Neuronal stem cell (in vitro differentiated cells): Measurements from ENCODE around the gene PRPF6.
A peak's percentile ranks its signal among the peaks of the same experiment; 100 is the strongest.

ENCODE experiments used
- DNase-seq: peaks from one replicate; pipeline ENCODE4 v3.0.0-alpha.2; 2013; ENCODE audit warnings: low spot score
- H2AFZ ChIP-seq: one replicate; pipeline ENCODE4 v1.6.1; 2013; ENCODE audit warnings: mild to moderate bottlenecking, low read length, inconsistent platforms
- H2AK5ac ChIP-seq: 2 replicates; pipeline ENCODE4 v1.6.1; 2013; ENCODE audit warnings: low read depth, mild to moderate bottlenecking, inconsistent platforms, low read length, moderate library complexity, mixed read lengths
- H2BK120ac ChIP-seq: 2 replicates; pipeline ENCODE4 v1.6.1; 2013; ENCODE audit warnings: low read depth, mild to moderate bottlenecking, inconsistent platforms, low read length, moderate library complexity, mixed read lengths
- H2BK12ac ChIP-seq: one replicate; pipeline ENCODE4 v1.6.1; 2013; ENCODE audit warnings: low read length, inconsistent platforms
- H2BK15ac ChIP-seq: 2 replicates; pipeline ENCODE4 v1.6.1; 2013; ENCODE audit warnings: mild to moderate bottlenecking, low read length, inconsistent platforms, mixed read lengths
- H2BK5ac ChIP-seq: one replicate; pipeline ENCODE4 v1.6.1; 2013; ENCODE audit warnings: inconsistent platforms, mild to moderate bottlenecking, low read length, moderate library complexity
- H3K14ac ChIP-seq: one replicate; pipeline ENCODE4 v1.6.1; 2013; ENCODE audit warnings: low read length, inconsistent platforms
- H3K18ac ChIP-seq: 2 replicates; pipeline ENCODE4 v1.6.1; 2013; ENCODE audit warnings: low read length, inconsistent platforms
- H3K23ac ChIP-seq: 2 replicates; pipeline ENCODE4 v1.6.1; 2013; ENCODE audit warnings: low read depth, mild to moderate bottlenecking, mixed read lengths, low read length, inconsistent platforms; ENCODE audit not compliant: poor library complexity
- H3K27ac ChIP-seq: replicated peaks from 3 replicates; pipeline ENCODE4 v1.5.1; 2013; ENCODE audit warnings: low read length, inconsistent platforms
- H3K27me3 ChIP-seq, 3 experiments: 2 replicates each; pipeline ENCODE4 v1.6.1; 2013; ENCODE audit warnings: low read length in 3 of 3, mild to moderate bottlenecking in 2 of 3, inconsistent platforms in 1 of 3, low read depth in 1 of 3, mixed read lengths in 1 of 3, moderate library complexity in 1 of 3; ENCODE audit not compliant: control insufficient read depth in 3 of 3, insufficient read depth in 3 of 3
- H3K36me3 ChIP-seq, 2 donors: replicated peaks in 1 of 2; 2 replicates each; pipeline ENCODE4 v1.6.1; 2013; ENCODE audit warnings: low read length in 2 of 2; ENCODE audit not compliant: control insufficient read depth in 2 of 2, insufficient read depth in 2 of 2
- H3K4ac ChIP-seq: 2 replicates; pipeline ENCODE4 v1.6.1; 2013; ENCODE audit warnings: inconsistent platforms, mild to moderate bottlenecking, low read length, moderate library complexity
- H3K4me1 ChIP-seq, 2 donors: 1 replicate in 1 of 2; 2 replicates in 1 of 2; pipeline ENCODE4 v1.6.1; 2013; ENCODE audit warnings: low read length in 2 of 2, low read depth in 1 of 2; ENCODE audit not compliant: control insufficient read depth in 2 of 2, insufficient read depth in 1 of 2
- H3K4me2 ChIP-seq: one replicate; pipeline ENCODE4 v1.6.1; 2013; ENCODE audit warnings: mild to moderate bottlenecking, low read length, inconsistent platforms; ENCODE audit not compliant: insufficient read depth, poor library complexity, severe bottlenecking
- H3K4me3 ChIP-seq, 2 donors: 2 replicates each; pipeline ENCODE4 v1.5.1; 2013; ENCODE audit warnings: low read length in 2 of 2, mild to moderate bottlenecking in 2 of 2, inconsistent platforms in 1 of 2, moderate library complexity in 1 of 2
- H3K79me1 ChIP-seq: one replicate; pipeline ENCODE4 v1.6.1; 2013; ENCODE audit warnings: low read depth, mild to moderate bottlenecking, inconsistent platforms, low read length, moderate library complexity
- H3K9ac ChIP-seq: one replicate; pipeline ENCODE4 v1.6.1; 2013; ENCODE audit warnings: mild to moderate bottlenecking, low read depth, low read length, inconsistent platforms; ENCODE audit not compliant: poor library complexity
- H3K9me3 ChIP-seq, 2 donors: replicated peaks in 1 of 2; 2 replicates each; pipeline versions ENCODE3 to v1.6.1; 2013; ENCODE audit warnings: low read length in 2 of 2, mild to moderate bottlenecking in 2 of 2, inconsistent platforms in 1 of 2, low read depth in 1 of 2, mixed read lengths in 1 of 2, moderate library complexity in 1 of 2; ENCODE audit not compliant: control insufficient read depth in 2 of 2, insufficient read depth in 1 of 2
- H4K8ac ChIP-seq: one replicate; pipeline ENCODE4 v1.6.1; 2013; ENCODE audit warnings: low read depth, mild to moderate bottlenecking, inconsistent platforms, low read length, moderate library complexity
- H4K91ac ChIP-seq: one replicate; pipeline ENCODE4 v1.6.1; 2013; ENCODE audit warnings: low read length, low read depth, mild to moderate bottlenecking, inconsistent platforms; ENCODE audit not compliant: poor library complexity
- WGBS, 2 donors: extraction: QIAGEN DNeasy Blood & Tissue Kit; methylation state at CpG; one replicate each; pipeline ENCODE4 v1.1.7; 2013; ENCODE audit warnings: missing lambda C conversion rate in 2 of 2, mixed read lengths in 1 of 2; ENCODE audit not compliant: insufficient read length in 2 of 2, insufficient replicate concordance in 1 of 2; ENCODE audit errors: extremely low coverage in 2 of 2; 5-methylcytosine and 5-hydroxymethylcytosine counted together

The PRPF6 gene

GRCh38 chr20:64041781-64042053 is 60.8 kb downstream of the PRPF6 start:
- WGBS, 2 donors = no CpG with 5 or more reads among the region's 11 CpGs
- H4K8ac ChIP-seq = no peak overlapping the region
- no peaks in the 10 kb centered on the region for H3K79me1 ChIP-seq
- no peak overlapping the region for H4K91ac ChIP-seq
- no peak overlapping the region for H2BK12ac ChIP-seq
- peaks cover 9 to 20% of the 10 kb centered on the region in 2 donors for H3K4me1 ChIP-seq
- H2BK120ac ChIP-seq = no peak overlapping the region
- peak overlapping the region; percentile 79 for H2AK5ac ChIP-seq
- no peaks in the 10 kb centered on the region for H3K36me3 ChIP-seq
- DNase-seq = no peak
- no peak overlapping the region for H2BK15ac ChIP-seq
- H3K4me2 ChIP-seq = no peak overlapping the region
- peak overlapping the region; percentile 21 for H3K9ac ChIP-seq
- peak overlapping the region; percentile 80 for H3K23ac ChIP-seq
- no peak overlapping the region for H2BK5ac ChIP-seq
- peak overlapping the region; percentile 92 for H3K18ac ChIP-seq
- no peak overlapping the region for H3K4ac ChIP-seq
- H3K4me3 ChIP-seq = no peak overlapping the region
- H2AFZ ChIP-seq = peak overlapping the region; percentile 88
- H3K27me3 ChIP-seq = peaks cover 35 to 93% (median 77%) of the 10 kb centered on the region in 3 experiments
- H3K14ac ChIP-seq = no peak overlapping the region
- peaks cover 0 to 2% of the 10 kb centered on the region in 2 donors for H3K9me3 ChIP-seq
- no peak overlapping the region for H3K27ac ChIP-seq

GRCh38 chr20:64042054-64042781 is 61.3 kb downstream of the PRPF6 start:
- H3K27me3 ChIP-seq = peaks cover 37 to 93% (median 82%) of the 10 kb centered on the region in 3 experiments
- peak overlapping the region; percentile 79 for H2AK5ac ChIP-seq
- H4K91ac ChIP-seq = no peak overlapping the region
- no peak overlapping the region for H2BK5ac ChIP-seq
- peaks cover 8 to 19% of the 10 kb centered on the region in 2 donors for H3K4me1 ChIP-seq
- H3K14ac ChIP-seq = no peak overlapping the region
- no peak overlapping the region for H2BK120ac ChIP-seq
- H3K9me3 ChIP-seq = peaks cover 0 to 2% of the 10 kb centered on the region in 2 donors
- no peak overlapping the region for H2BK12ac ChIP-seq
- WGBS, 2 donors = no CpG with 5 or more reads among the region's 55 CpGs
- H3K79me1 ChIP-seq = no peaks in the 10 kb centered on the region
- no peak for DNase-seq
- no peak overlapping the region for H3K27ac ChIP-seq
- H3K18ac ChIP-seq = peak overlapping the region; percentile 92
- H3K4ac ChIP-seq = no peak overlapping the region
- H2BK15ac ChIP-seq = peak overlapping the region; percentile 11
- peak overlapping the region; percentile 64 for H3K4me2 ChIP-seq
- H3K4me3 ChIP-seq = peak overlapping the region; percentile 37 to 67
- no peak overlapping the region for H4K8ac ChIP-seq
- peak overlapping the region; percentile 88 for H2AFZ ChIP-seq
- no peaks in the 10 kb centered on the region for H3K36me3 ChIP-seq
- H3K23ac ChIP-seq = peak overlapping the region; percentile 80
- peak overlapping the region; percentile 21 for H3K9ac ChIP-seq

GRCh38 chr20:64043768-64044167 is 62.8 kb downstream of the PRPF6 start:
- H3K4me2 ChIP-seq = no peak overlapping the region
- H3K4ac ChIP-seq = no peak overlapping the region
- no peak overlapping the region for H2AK5ac ChIP-seq
- H3K27ac ChIP-seq = no peak overlapping the region
- no peak overlapping the region for H2BK120ac ChIP-seq
- H3K18ac ChIP-seq = no peak overlapping the region
- no peaks in the 10 kb centered on the region for H3K79me1 ChIP-seq
- 100% methylated on average over 1 of the region's 9 CpGs; no CpG with 5 or more reads in 1 of the 2 donors for WGBS, 2 donors
- no peak overlapping the region for H4K8ac ChIP-seq
- no peak overlapping the region for H3K14ac ChIP-seq
- no peak for DNase-seq
- no peak overlapping the region for H4K91ac ChIP-seq
- H2BK15ac ChIP-seq = no peak overlapping the region
- no peaks in the 10 kb centered on the region for H3K36me3 ChIP-seq
- no peak overlapping the region for H3K9ac ChIP-seq
- no peak overlapping the region for H2BK12ac ChIP-seq
- H3K9me3 ChIP-seq = peaks cover 0 to 2% of the 10 kb centered on the region in 2 donors
- no peak overlapping the region for H2BK5ac ChIP-seq
- peaks cover 41 to 95% (median 93%) of the 10 kb centered on the region in 3 experiments for H3K27me3 ChIP-seq
- H3K4me1 ChIP-seq = peaks cover 8 to 19% of the 10 kb centered on the region in 2 donors
- no peak overlapping the region for H3K4me3 ChIP-seq
- H2AFZ ChIP-seq = no peak overlapping the region
- H3K23ac ChIP-seq = no peak overlapping the region

GRCh38 chr20:64044484-64045247 is 63.7 kb downstream of the PRPF6 start:
- Histone ChIP-seq H3K23ac (no peak overlapping the region), H3K79me1 (no peaks in the 10 kb centered on the region), H3K4me2 (no peak overlapping the region), H3K27ac (no peak overlapping the region), H2BK5ac (no peak overlapping the region), H3K27me3 (peaks cover 41 to 91% (median 89%) of the 10 kb centered on the region in 3 experiments), H3K4ac (no peak overlapping the region), H3K9ac (no peak overlapping the region), H3K4me3 (no peak overlapping the region), H2BK15ac (no peak overlapping the region), H2BK12ac (no peak overlapping the region), H3K9me3 (peaks cover 0 to 2% of the 10 kb centered on the region in 2 donors), H2BK120ac (no peak overlapping the region), H2AK5ac (peak overlapping the region; percentile 89), H3K36me3 (no peaks in the 10 kb centered on the region), H4K91ac (no peak overlapping the region), H3K4me1 (peaks cover 5 to 13% of the 10 kb centered on the region in 2 donors), H3K18ac (peak overlapping the region; percentile 19), H2AFZ (no peak overlapping the region), H4K8ac (no peak overlapping the region), H3K14ac (no peak overlapping the region)
- WGBS, 2 donors = no CpG with 5 or more reads among the region's 14 CpGs
- no peak for DNase-seq
